Activated B cell treated with CpG ODN at 0.5 μM for 24 hours (primary cell): ENCODE data around the gene CHN2. TPM values are rescaled to one million over a fixed set of nuclear protein-coding genes. Genes with fewer than 3 reads are reported as not detected.

Experiments
- ATAC-seq: fragments of 200-7000 bp; cut with Tn5 transposase; one replicate; pipeline ENCODE4 v1.10.0; 2021; ENCODE audit warnings: low read depth, mild to moderate bottlenecking, moderate library complexity
- CTCF ChIA-PET: fragments of 350-600 bp; sonication (Branson Sonifier 250); formaldehyde crosslinking; loops from one replicate; lab custom pipeline; 2021; ENCODE audit warnings: antibody characterized with exemption; lab: Charles Lee
- POLR2A ChIA-PET: fragments of 350-600 bp; sonication (Branson Sonifier 250); formaldehyde crosslinking; loops from one replicate; lab custom pipeline; 2021; ENCODE audit warnings: antibody characterized with exemption; lab: Charles Lee
- DNase-seq: peaks from one replicate; pipeline ENCODE4 v3.0.0; 2022
- H3K27ac Mint-ChIP-seq: one replicate; pipeline ENCODE4 v1.8.0; 2020; ENCODE audit warnings: mixed read lengths
- H3K27me3 Mint-ChIP-seq: one replicate; pipeline ENCODE4 v1.8.0; 2021; ENCODE audit warnings: mixed read lengths
- H3K36me3 Mint-ChIP-seq: one replicate; pipeline ENCODE4 v1.8.0; 2021; ENCODE audit warnings: low read depth, mixed read lengths
- H3K4me1 Mint-ChIP-seq: one replicate; pipeline ENCODE4 v1.8.0; 2021; ENCODE audit warnings: mixed read lengths
- H3K4me3 Mint-ChIP-seq: one replicate; pipeline ENCODE4 v1.8.0; 2020; ENCODE audit warnings: mild to moderate bottlenecking, mixed read lengths
- H3K9me3 Mint-ChIP-seq: one replicate; pipeline ENCODE4 v1.8.0; 2020; ENCODE audit warnings: mixed read lengths
- intact Hi-C: fragments of 100-400 bp; cut with micrococcal nuclease; formaldehyde crosslinking; loops from one replicate; pipeline ENCODE4 v1.15.1; 2024
- total RNA-seq: library from RNA; stranded (reverse); gene quantifications from 2 replicates; pipeline ENCODE4 v1.2.3, GENCODE V29; 2022
- TF ChIP-seq, protein P1 (sequence below): fragments of 200-600 bp; IDR thresholded peaks from one replicate; pipeline ENCODE4 v1.8.0; 2022; ENCODE audit warnings: antibody characterized with exemption, mild to moderate bottlenecking

Gene CHN2
- total RNA-seq, 1 donor from 2014 or later: 1.8 TPM

DNA sequence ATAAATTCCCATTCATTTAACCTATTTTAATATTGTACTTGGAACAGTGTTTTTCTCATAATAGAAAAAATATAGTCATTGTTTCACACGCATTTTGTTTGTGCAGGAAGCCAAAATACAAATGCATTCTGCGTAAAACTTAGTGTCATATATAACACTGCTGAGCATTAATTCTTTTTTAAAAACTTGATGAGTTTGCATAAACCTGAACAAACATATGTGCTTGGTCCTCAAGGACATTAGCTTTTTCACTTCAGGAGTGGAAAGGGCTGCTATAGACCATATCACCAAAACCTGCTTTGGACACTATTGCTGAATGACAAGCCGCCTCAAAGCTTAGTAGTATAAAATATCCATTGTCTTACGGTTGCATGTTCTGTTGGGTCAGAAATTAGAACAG lies 267.4 kb downstream of the CHN2 start:
- CTCF ChIA-PET: no interaction called here
- TF ChIP-seq, protein P1, sequence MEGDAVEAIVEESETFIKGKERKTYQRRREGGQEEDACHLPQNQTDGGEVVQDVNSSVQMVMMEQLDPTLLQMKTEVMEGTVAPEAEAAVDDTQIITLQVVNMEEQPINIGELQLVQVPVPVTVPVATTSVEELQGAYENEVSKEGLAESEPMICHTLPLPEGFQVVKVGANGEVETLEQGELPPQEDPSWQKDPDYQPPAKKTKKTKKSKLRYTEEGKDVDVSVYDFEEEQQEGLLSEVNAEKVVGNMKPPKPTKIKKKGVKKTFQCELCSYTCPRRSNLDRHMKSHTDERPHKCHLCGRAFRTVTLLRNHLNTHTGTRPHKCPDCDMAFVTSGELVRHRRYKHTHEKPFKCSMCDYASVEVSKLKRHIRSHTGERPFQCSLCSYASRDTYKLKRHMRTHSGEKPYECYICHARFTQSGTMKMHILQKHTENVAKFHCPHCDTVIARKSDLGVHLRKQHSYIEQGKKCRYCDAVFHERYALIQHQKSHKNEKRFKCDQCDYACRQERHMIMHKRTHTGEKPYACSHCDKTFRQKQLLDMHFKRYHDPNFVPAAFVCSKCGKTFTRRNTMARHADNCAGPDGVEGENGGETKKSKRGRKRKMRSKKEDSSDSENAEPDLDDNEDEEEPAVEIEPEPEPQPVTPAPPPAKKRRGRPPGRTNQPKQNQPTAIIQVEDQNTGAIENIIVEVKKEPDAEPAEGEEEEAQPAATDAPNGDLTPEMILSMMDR: no peak
- H3K4me3 Mint-ChIP-seq: no peak overlapping the region
- no peak overlapping the region for H3K27ac Mint-ChIP-seq
- DNase-seq: no peak
- POLR2A ChIA-PET: no interaction called here
- intact Hi-C loops: no loop called here
- no peaks in the 10 kb centered on the region for H3K36me3 Mint-ChIP-seq
- peaks cover 2% of the 10 kb centered on the region for H3K27me3 Mint-ChIP-seq
- no peaks in the 10 kb centered on the region for H3K4me1 Mint-ChIP-seq
- H3K9me3 Mint-ChIP-seq: no peaks in the 10 kb centered on the region
- ATAC-seq: no peak

DNA sequence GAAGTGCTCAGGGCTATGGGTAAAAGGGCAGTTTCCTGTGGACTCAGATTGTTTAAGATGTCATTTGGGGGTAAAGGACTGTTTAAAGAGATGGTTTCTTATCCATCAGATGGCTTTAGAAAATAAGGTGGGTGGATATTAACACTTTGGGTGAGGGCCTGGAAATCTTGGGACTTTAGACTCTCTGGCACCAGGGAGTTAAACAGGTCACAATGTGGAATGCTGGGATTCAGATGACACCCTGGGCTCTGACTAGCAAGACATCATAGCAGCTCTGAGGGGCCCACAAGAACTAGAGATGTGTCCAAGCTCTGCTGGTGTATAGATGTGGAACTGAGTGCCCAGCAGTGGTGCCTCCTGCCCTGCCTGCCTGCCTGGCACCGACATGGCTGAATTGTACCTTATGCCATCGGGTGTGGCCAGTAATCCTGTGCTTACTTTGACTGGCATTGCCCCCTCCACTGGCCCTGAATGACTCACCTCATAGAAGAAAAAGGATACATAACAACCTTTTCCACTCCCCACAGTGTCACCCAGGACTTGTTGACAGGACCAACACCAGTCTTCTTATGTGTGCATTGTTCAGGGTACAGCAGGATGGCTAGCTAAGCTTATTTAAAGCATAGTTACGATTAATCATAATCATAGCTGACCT lies 269.1 kb downstream of the CHN2 start:
- TF ChIP-seq, protein P1: no peak
- no peaks in the 10 kb centered on the region for H3K4me1 Mint-ChIP-seq
- H3K9me3 Mint-ChIP-seq: no peaks in the 10 kb centered on the region
- ATAC-seq: no peak
- DNase-seq: no peak
- ChIA-PET POLR2A (no interaction called here), CTCF (interaction anchor here (1.2 kb wide), 1 partner anchor 18 kb away, joined by 4 read pairs; no protein-coding TSS in a partner anchor)
- H3K27me3 Mint-ChIP-seq: peaks cover 4% of the 10 kb centered on the region
- intact Hi-C loops: no loop called here
- no peaks in the 10 kb centered on the region for H3K36me3 Mint-ChIP-seq
- no peak overlapping the region for H3K27ac Mint-ChIP-seq
- no peak overlapping the region for H3K4me3 Mint-ChIP-seq

DNA sequence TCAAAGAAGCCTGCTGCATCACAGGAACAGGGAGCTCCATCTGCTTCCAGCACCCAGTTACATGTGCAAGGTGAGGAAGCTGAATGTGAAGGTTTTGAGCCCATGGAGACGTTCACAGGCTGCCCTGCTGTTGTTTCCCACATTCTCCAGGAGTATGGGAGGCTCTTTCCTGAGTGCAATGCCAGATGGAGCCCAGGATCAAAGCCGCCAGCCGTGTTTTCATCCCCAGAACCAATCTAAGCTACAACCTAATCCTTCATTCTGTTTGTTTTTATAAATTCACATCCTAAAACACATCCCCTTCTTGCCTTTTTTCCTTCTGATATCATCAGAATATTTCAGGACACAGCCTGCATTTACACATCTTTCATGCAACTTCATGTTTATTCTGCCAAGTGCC lies 270.2 kb downstream of the CHN2 start:
- ChIA-PET POLR2A (no interaction called here), CTCF (interaction anchor here (1.2 kb wide), 1 partner anchor 17 kb away, joined by 4 read pairs; no protein-coding TSS in a partner anchor)
- Mint-ChIP-seq H3K27me3 (peaks cover 4% of the 10 kb centered on the region), H3K36me3 (no peaks in the 10 kb centered on the region), H3K9me3 (no peaks in the 10 kb centered on the region), H3K4me1 (no peaks in the 10 kb centered on the region), H3K4me3 (no peak overlapping the region), H3K27ac (no peak overlapping the region)
- intact Hi-C loops: no loop called here
- ATAC-seq (no peak), DNase-seq (no peak)
- TF ChIP-seq, protein P1: no peak

DNA sequence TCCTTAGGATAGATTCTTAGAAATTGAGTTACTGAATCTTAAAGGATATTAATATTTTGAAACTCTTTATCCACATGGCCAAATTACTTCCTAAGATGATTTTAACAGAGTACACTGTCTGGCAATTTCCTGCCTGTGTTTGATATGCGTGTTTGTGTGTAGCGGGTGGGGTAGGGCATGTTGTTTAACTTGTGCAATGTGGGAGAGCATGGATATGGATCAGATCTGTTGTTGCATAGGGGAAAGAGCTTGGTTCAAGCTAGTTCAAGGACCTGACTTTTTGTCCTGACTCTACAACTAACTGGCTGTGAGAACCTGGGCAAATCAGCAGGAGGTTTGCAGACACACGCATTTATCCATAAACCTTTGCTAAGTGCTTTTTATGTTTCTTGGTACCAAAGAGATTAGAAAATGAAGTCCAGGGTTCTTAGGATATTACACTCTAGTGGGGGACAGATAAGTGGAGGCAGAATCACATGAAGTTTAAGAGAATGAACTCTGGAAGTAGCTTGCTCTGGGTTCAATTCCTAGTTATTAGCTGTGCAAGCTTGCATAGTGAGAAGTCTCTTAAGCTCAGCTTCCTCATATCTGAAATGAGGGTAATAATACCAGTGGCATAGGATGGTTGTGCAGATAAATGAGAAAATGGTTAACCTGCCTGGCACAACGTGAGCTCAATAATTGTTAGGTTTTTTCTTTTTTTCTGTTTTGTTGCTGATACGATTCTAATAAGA lies 272.8 kb downstream of the CHN2 start:
- H3K4me3 Mint-ChIP-seq: no peak overlapping the region
- intact Hi-C loops: no loop called here
- H3K27ac Mint-ChIP-seq: no peak overlapping the region
- no peak for DNase-seq
- no peaks in the 10 kb centered on the region for H3K4me1 Mint-ChIP-seq
- ChIA-PET POLR2A (no interaction called here), CTCF (no interaction called here)
- H3K9me3 Mint-ChIP-seq: no peaks in the 10 kb centered on the region
- TF ChIP-seq, protein P1: no peak
- no peaks in the 10 kb centered on the region for H3K36me3 Mint-ChIP-seq
- ATAC-seq: no peak
- H3K27me3 Mint-ChIP-seq: peaks cover 5% of the 10 kb centered on the region

DNA sequence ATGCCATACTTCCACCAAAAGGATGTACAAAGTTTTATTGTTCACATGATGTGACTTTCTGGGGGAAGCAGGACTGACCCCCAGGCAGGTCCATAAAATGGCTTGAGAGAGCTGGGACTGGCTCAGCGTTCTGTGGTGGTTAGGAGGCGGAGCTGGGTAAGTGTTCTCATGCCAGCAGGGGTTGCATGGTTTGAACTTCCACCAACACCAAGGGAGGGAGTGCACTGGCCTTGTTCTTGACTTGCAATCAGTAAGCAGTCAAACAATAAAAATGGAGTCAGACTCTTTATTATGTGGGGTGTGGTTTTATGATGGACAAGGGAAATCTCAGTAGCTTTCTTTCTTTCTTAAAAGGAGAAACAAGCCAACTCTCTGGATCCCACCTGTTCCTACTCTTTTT lies 273.6 kb downstream of the CHN2 start:
- TF ChIP-seq, protein P1: no peak
- peaks cover 12% of the 10 kb centered on the region for H3K27me3 Mint-ChIP-seq
- intact Hi-C loops: no loop called here
- ChIA-PET POLR2A (no interaction called here), CTCF (no interaction called here)
- no peak overlapping the region for H3K4me3 Mint-ChIP-seq
- no peaks in the 10 kb centered on the region for H3K36me3 Mint-ChIP-seq
- H3K9me3 Mint-ChIP-seq: no peaks in the 10 kb centered on the region
- H3K27ac Mint-ChIP-seq: no peak overlapping the region
- no peaks in the 10 kb centered on the region for H3K4me1 Mint-ChIP-seq
- no peak for ATAC-seq
- DNase-seq: no peak
